Loucy (cell line): Measurements from ENCODE around the gene SP110.
A peak's percentile ranks its signal among the peaks of the same experiment; 100 is the strongest.

Source experiments
- H2AFZ ChIP-seq: fragments of 200-600 bp; sonication (generic); 2 replicates; pipeline ENCODE4 v1.6.0; 2016; ENCODE audit warnings: antibody characterized with exemption, mild to moderate bottlenecking, low read length, moderate library complexity
- H3F3A ChIP-seq: fragments of 200-600 bp; 2 replicates; pipeline ENCODE4 v1.6.0; 2016; ENCODE audit warnings: antibody characterized with exemption, low read depth, mild to moderate bottlenecking
- H3K27me3 ChIP-seq: fragments of 200-600 bp; sonication (generic); 2 replicates; pipeline ENCODE4 v1.6.1; 2014; ENCODE audit warnings: low read length, mild to moderate bottlenecking; ENCODE audit not compliant: insufficient read depth, poor library complexity, severe bottlenecking
- H3K36me3 ChIP-seq: fragments of 200-600 bp; sonication (generic); 2 replicates; pipeline ENCODE4 v1.6.1; 2016; ENCODE audit warnings: low read length; ENCODE audit not compliant: insufficient read depth
- H3K4me1 ChIP-seq: fragments of 200-600 bp; sonication (generic); 2 replicates; pipeline ENCODE4 v1.5.1; 2014; ENCODE audit warnings: low read length, mild to moderate bottlenecking; ENCODE audit not compliant: insufficient read depth, poor library complexity, severe bottlenecking
- H3K4me2 ChIP-seq: fragments of 200-600 bp; sonication (generic); 2 replicates; pipeline ENCODE4 v1.6.0; 2014; ENCODE audit warnings: antibody characterized with exemption, low read length, low read depth, mild to moderate bottlenecking; ENCODE audit not compliant: poor library complexity, severe bottlenecking
- H3K4me3 ChIP-seq: fragments of 200-600 bp; sonication (generic); 2 replicates; pipeline ENCODE4 v1.5.1; 2014; ENCODE audit warnings: low read length, mild to moderate bottlenecking, mixed read lengths; ENCODE audit not compliant: poor library complexity, severe bottlenecking
- H3K79me2 ChIP-seq: fragments of 200-600 bp; sonication (generic); 2 replicates; pipeline ENCODE4 v1.6.1; 2014; ENCODE audit warnings: low read length; ENCODE audit not compliant: insufficient read depth
- H3K9ac ChIP-seq: fragments of 200-600 bp; sonication (generic); 2 replicates; pipeline ENCODE4 v1.6.0; 2014; ENCODE audit warnings: mild to moderate bottlenecking, low read depth, low read length, moderate library complexity; ENCODE audit not compliant: poor library complexity, severe bottlenecking
- H3K9me2 ChIP-seq: fragments of 200-600 bp; sonication (generic); replicated peaks from 2 replicates; pipeline ENCODE4 v1.6.1; 2016; ENCODE audit warnings: low read depth, low read length, mixed read lengths
- H3K9me3 ChIP-seq: fragments of 200-600 bp; sonication (generic); 2 replicates; pipeline ENCODE4 v1.6.1; 2014; ENCODE audit warnings: mild to moderate bottlenecking, antibody characterized with exemption, low read length, low read depth; ENCODE audit not compliant: insufficient read depth
- H4K20me1 ChIP-seq: fragments of 200-600 bp; sonication (generic); 2 replicates; pipeline ENCODE4 v1.6.0; 2014; ENCODE audit warnings: antibody characterized with exemption, low read length, mild to moderate bottlenecking; ENCODE audit not compliant: insufficient read depth, poor library complexity, severe bottlenecking
- CTCF ChIP-seq: fragments of 200-600 bp; sonication (generic); conservative IDR thresholded peaks from 2 replicates; pipeline ENCODE4 v1.5.1; 2014; ENCODE audit warnings: mild to moderate bottlenecking, antibody characterized with exemption, low read length
- EZH2phosphoT487 ChIP-seq: fragments of 200-600 bp; IDR thresholded peaks from 2 replicates; pipeline ENCODE4 v1.6.1; 2018; ENCODE audit warnings: antibody characterized with exemption, mild to moderate bottlenecking, moderate library complexity, borderline replicate concordance

Gene SP110

DNA sequence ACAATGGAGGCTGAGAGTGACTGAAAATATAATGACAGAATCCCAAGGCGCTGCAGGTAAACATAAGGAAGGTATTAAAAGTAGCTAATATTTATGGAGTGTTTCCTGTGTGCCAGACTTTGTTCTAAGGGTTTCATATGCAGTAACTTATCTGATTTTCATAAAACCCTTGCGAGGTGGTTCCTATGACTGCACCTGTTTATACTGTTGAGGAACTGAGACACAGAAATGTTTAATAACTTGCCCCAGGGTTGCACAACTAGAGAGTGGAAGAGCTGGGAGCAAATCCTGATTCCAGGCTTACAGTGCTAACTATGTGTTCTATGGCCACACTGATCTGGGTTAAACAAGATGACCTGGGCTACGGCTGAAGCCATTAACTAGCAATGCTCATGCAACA is 2.4 kb downstream of the SP110 start:
- Histone ChIP-seq H3K9me2 (no peaks in the 10 kb centered on the region), H3K4me1 (peaks cover 34% of the 10 kb centered on the region), H3K9me3 (no peaks in the 10 kb centered on the region), H3K9ac (peak overlapping the region; percentile 34), H3F3A (no peaks in the 10 kb centered on the region), H3K79me2 (peaks cover 14% of the 10 kb centered on the region; the same call in 1 of the 2 replicates), H3K36me3 (0 out of 2 replicates have a peak, but pooled peaks cover 2% of the 10 kb centered on the region), H4K20me1 (no peaks in the 10 kb centered on the region), H3K4me2 (peak overlapping the region; percentile 91), H3K27me3 (no peaks in the 10 kb centered on the region), H3K4me3 (peak overlapping the region; percentile 93), H2AFZ (no peak overlapping the region)
- TF ChIP-seq CTCF (no peak), EZH2phosphoT487 (no peak)

DNA sequence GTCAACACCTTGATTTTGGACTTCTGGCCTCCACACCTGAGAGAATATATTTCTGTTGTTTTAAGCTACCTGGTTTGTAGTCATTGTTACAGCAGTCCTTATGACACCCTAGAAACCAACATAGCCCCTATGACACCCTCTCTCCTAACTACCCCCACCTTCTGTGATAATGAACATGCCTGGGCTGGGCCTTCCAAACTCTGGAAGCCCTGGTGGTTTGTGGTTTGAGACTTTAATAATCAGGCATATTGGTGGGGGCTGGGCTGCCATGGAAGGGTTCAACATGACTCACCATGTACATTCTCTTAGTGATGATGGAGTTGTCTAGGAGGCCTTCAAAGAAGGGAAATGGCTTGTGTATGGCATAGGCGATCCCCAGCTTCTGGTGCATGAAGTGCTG is 3.3 kb downstream of the SP110 start:
- H3F3A ChIP-seq = no peaks in the 10 kb centered on the region
- no peaks in the 10 kb centered on the region for H3K9me3 ChIP-seq
- H3K79me2 ChIP-seq = peaks cover 14% of the 10 kb centered on the region; the same call in 1 of the 2 replicates
- H3K36me3 ChIP-seq = 0 out of 2 replicates have a peak, but pooled peaks cover 3% of the 10 kb centered on the region
- no peak overlapping the region for H3K4me3 ChIP-seq
- H2AFZ ChIP-seq = no peak overlapping the region
- no peaks in the 10 kb centered on the region for H3K9me2 ChIP-seq
- no peaks in the 10 kb centered on the region for H4K20me1 ChIP-seq
- no peaks in the 10 kb centered on the region for H3K27me3 ChIP-seq
- H3K4me1 ChIP-seq = peaks cover 34% of the 10 kb centered on the region
- no peak for TF ChIP-seq EZH2phosphoT487
- no peak for TF ChIP-seq CTCF
- no peak overlapping the region for H3K4me2 ChIP-seq
- no peak overlapping the region for H3K9ac ChIP-seq

DNA sequence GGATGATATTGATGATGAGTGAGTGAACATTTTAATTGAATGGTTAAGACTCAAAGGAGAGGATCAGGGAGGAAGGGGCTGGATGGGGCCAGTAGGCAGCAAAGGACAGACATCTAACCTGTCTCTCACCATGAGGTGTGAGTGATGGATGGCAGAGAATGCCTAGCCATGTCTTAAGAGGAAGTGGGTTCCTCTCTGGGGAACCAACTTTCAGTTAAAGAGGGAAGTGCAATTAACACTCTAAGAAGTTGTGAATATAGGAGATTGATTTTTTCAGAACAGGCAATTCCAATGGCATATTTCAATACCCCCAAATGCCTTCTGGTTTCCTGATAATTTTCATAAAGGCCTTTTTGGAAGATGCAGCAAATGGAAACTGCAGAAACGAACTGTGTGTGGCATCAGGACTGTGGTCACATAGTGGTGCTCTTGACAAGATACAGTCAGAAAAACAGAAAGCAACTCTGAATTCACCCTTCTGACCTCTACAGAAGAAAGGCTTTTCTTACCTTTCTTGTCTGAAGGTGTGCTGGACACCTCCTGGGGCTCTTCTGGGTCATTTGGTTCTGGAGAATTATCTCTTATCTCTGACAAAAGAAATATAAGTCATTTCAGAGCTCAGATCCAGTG is 10.2 kb downstream of the SP110 start:
- peaks cover 9% of the 10 kb centered on the region; the same call in 1 of the 2 replicates for H3K36me3 ChIP-seq

More for the DNA sequence above, 10.2 kb downstream of the SP110 start:
- Histone ChIP-seq H3F3A (no peaks in the 10 kb centered on the region), H3K9me2 (no peaks in the 10 kb centered on the region), H3K4me2 (peak overlapping the region; percentile 52), H3K4me1 (peaks cover 29% of the 10 kb centered on the region), H3K79me2 (no peaks in the 10 kb centered on the region), H3K4me3 (peak overlapping the region; percentile 15), H3K9ac (peak overlapping the region; percentile 10), H4K20me1 (no peaks in the 10 kb centered on the region), H3K27me3 (no peaks in the 10 kb centered on the region), H2AFZ (no peak overlapping the region), H3K9me3 (no peaks in the 10 kb centered on the region)
- TF ChIP-seq EZH2phosphoT487 (no peak), CTCF (no peak)
